ENCODE data around the gene GSTP1.
A peak's percentile ranks its signal among the peaks of the same experiment; 100 is the strongest.
"Not testable (repeated sequence)": the region's sequence is repeated elsewhere in the genome, so short reads cannot be mapped to it uniquely, and the experiment has no call there.

Gene GSTP1

GRCh38 chr11:67564230-67564629 is 19.4 kb upstream of the GSTP1 start:
- DNase-seq = no peak

GRCh38 chr11:67571443-67571842 is 12.2 kb upstream of the GSTP1 start:
- DNase-seq = no peak

GRCh38 chr11:67572305-67572704 is 11.3 kb upstream of the GSTP1 start:
- DNase-seq = no peak

GRCh38 chr11:67572747-67573419 is 10.7 kb upstream of the GSTP1 start:
- peak; percentile 17 for DNase-seq

- no peak for DNase-seq
Observed at GRCh38 chr11:67574938-67575337, 8.7 kb upstream of the GSTP1 start.

- DNase-seq = no peak
Observed at GRCh38 chr11:67576735-67577475, 6.7 kb upstream of the GSTP1 start.

GRCh38 chr11:67577951-67578350 is 5.7 kb upstream of the GSTP1 start:
- DNase-seq = no peak

GRCh38 chr11:67581469-67581868 is 2.1 kb upstream of the GSTP1 start:
- DNase-seq = no peak

GRCh38 chr11:67582011-67582410 is 1.6 kb upstream of the GSTP1 start:
- no peak for DNase-seq

- no peak for DNase-seq
Observed at GRCh38 chr11:67584205-67584880, 731 bp downstream of the GSTP1 start.

GRCh38 chr11:67584881-67585873 is 1.6 kb downstream of the GSTP1 start:
- DNase-seq = no peak

- no peak for DNase-seq
Observed at GRCh38 chr11:67585911-67586310, 2.3 kb downstream of the GSTP1 start.

- DNase-seq = no peak
Observed at GRCh38 chr11:67586568-67587250, 3.1 kb downstream of the GSTP1 start.

GRCh38 chr11:67588136-67588503 is 4.5 kb downstream of the GSTP1 start:
- DNase-seq = no peak

GRCh38 chr11:67588899-67589415 is 5.3 kb downstream of the GSTP1 start:
- DNase-seq = not testable (repeated sequence)

- no peak for DNase-seq
Observed at GRCh38 chr11:67592880-67593564, 9.4 kb downstream of the GSTP1 start.

GRCh38 chr11:67593565-67593905 is 9.9 kb downstream of the GSTP1 start:
- DNase-seq = no peak

GRCh38 chr11:67594480-67594879 is 10.9 kb downstream of the GSTP1 start:
- DNase-seq = no peak

GRCh38 chr11:67596753-67597300 is 13.2 kb downstream of the GSTP1 start:
- no peak for DNase-seq

GRCh38 chr11:67597458-67597857 is 13.8 kb downstream of the GSTP1 start:
- DNase-seq = not testable (repeated sequence)

GRCh38 chr11:67597963-67598362 is 14.4 kb downstream of the GSTP1 start:
- DNase-seq = not testable (repeated sequence)

Measured in NCI-H774 (cell line).